HG03066 (cell line): Measurements from ENCODE around the gene SREBF2.
"Not testable (repeated sequence)": the region's sequence is repeated elsewhere in the genome, so short reads cannot be mapped to it uniquely, and the experiment has no call there.

Source experiments
- ATAC-seq: cut with Tn5 transposase; IDR thresholded peaks from one replicate; pipeline ENCODE4 v1.9.1; 2021; ENCODE audit warnings: low read depth; ENCODE audit not compliant: unreplicated experiment

The SREBF2 gene

DNA sequence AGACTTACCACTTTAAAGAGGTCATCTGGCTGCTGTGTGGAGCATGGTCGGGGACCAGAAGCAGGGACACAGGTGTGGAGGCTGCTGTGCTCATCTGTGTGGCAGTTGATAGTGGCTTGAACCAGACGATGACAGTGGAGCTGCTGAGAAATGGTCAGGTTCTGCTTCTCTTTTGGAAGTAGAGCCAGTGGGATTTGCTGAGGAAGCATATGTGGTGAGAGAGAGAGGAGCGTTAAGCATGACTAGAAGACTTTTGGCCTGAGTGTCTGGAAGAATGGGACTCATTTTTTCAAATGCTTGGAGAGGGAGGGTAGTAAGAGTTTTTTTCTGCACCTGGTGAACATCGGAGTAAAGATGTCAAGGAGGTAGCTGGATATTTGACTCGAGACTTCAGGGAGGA is 12.5 kb upstream of the SREBF2 start:
- no peak for ATAC-seq

DNA sequence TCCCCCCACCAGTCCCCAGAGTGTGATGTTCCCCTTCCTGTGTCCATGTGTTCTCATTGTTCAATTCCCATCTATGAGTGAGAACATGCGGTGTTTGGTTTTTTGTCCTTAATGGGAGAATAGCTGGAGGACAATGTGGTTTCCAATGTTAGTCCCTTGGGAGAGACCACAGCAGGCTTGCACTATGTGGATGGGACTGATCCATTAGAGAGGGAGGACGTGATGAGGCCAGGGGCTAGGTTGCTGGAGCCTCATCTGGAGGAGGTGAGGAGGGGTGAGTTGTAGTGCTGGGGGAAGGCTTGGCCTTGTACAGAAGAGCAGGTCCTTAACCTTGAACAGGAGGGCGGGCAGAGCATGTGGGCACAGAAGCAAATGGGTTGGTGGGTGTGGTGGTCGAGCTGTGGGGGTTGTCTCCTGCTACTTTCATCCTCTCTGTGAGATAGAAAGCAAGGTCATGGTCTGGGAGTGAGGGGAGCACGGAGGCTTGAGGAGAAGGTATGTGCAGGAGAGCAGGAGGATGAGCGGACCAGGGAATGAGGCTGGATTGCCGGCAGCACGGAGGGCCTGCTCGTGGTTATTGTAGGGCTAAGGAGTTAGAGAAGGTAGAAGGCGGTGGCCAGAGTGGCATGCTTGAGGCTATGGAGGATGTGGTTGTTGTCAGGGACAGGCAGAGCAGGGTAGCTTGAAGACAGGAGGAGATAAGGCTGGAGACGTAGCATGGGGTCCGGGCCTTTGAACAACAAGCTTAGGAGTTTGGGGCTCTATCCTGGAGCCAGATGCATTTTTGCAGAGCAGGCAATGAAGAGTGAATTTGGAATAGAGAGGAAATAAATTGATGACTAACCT is 11.2 kb upstream of the SREBF2 start:
- ATAC-seq: no peak

- no peak for ATAC-seq
Observed at GRCh38 chr22:41822317-41823057, 10.4 kb upstream of the SREBF2 start.

DNA sequence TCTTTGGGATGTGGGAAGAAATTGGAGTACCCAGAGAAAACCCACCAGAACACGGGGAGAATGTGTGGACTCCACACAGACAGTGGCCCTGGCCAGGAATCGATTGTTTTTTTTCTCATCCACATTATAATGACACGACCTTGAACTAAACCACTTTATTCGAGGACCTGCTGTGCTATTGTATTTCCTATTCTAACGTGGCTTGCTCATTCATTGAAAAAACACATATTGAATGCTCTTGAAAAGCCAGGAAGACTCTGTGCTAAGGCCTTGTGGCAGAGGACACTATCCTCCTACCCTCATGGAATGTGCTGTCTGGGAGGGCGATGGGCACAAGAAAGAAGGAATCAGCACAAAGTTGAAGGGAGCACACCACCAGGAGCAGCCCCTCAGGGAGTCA is 9.1 kb upstream of the SREBF2 start:
- ATAC-seq: no peak

DNA sequence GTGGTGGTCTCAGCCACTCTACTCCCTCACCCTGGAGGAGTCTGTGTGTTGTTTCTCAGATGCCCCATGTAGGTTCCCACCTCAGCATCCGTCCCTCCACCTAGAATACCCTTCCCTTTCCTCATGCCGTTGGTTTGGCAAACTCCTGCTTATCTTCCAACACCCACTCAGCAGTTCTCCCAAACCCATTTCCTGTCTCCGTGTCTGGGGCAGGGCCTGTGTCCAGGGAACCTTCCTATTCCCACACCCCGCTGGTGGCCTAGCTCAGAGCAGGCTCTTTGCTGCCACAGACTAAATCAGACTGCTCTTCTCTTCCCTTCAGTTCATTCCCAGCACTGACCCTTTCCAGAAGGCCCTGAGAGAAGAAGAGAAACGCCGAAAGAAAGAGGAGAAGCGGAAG is 7.5 kb upstream of the SREBF2 start:
- ATAC-seq: no peak

DNA sequence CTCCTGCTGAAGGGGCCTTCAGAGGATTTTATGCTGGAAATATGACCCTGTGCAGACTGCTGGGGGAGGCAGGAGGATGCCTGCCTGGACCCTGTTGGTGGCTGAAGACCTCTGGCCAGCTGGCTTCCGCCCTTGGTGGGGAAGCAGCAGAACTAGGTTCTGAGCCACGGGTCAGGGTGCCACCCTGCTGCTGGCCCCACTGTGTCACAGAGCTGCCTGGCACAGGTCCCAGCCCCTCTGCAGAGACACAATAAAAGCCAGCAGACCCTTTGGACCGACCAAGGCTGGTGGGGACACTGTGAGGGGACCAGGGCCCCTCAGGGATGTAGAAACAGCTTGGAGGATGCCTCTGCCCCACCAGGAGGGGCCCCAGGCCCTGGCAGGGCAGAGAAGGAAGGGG is 6.9 kb upstream of the SREBF2 start:
- no peak for ATAC-seq

DNA sequence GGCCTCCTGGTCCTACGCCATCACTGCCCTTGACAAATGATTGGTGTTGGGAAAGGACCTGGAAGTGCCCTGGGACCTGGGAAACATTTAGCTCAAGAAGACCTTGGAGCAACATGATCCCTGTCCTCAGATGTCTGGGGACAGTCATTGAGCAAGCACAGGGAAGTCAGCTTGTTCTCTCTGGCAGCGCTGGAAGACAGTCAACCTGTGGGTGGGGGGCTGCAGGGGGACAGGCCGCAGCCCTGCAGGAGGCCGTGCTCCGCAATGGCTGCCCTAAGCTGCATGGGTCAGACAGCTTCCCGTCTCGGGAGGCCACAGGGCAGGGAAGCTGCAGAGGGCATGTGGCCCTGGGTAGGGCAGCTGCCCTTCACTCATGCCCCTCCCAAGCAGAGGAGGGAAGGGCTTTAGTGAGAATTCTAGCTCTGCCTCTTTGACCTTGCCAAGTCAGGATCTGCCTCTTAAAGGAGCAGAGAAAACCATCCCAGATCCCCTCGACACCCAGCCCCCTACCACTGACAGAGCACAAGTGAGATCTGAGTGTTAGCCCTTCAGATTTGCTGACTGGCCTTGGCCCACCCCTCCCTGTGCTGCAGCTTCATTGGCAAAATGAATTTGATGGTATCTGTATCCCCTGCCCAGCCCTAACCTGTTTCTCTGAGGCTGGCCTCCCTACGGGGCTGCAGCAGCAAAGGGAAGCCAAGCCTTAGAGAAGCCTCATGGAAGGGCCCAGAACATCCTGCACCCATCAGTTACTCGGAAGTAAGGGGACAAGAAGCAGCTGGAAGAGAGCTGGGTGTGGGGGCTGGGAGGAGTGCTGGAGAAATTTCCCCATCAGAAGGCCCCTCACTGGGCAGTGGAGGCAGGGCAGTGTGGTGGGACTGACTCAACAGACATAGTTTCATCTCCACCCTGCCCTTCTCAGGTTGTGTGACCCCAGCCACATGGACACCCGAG is 6.2 kb upstream of the SREBF2 start:
- no peak for ATAC-seq

DNA sequence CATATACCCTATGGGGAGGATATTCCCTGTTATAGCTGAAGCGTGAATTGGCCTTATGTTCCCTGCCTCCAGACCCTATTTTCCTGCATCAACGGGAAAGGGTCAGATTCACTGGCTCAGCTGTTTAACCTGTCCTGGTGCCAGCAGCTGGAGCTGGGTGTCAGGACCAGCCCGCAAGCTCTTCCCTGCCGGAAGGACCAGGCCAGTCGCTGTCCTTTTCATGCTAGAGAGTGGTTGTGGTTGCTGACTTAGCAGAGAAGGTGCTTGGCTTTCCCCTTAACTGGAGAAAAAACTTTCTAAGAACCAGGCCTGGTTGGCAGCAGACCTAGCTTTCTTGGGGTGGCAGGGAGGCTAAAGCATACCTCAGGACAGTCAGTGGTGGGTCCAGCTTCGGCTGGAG is 5.2 kb upstream of the SREBF2 start:
- ATAC-seq: no peak

- ATAC-seq: no peak
Observed at GRCh38 chr22:41828516-41828915, 4.4 kb upstream of the SREBF2 start.

DNA sequence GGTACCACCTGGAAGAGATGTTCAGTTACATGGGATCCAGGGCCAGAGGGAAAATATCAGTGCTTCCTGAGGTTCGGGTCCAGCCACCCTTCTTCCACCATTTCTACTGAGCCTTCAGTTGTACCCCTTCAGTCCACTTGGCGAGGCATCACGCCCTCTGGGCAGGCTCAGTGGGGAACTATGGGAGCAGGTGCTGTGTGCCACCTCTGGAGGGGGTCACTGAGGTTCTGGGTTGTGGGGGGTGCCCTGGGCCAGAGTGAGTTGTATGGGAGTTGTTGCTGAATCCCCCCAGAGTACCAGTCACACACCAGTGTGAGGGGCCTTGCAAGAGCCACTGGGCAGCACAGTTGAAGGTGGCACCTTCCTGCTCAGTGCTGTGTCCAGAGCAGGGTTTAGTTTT is 2.7 kb upstream of the SREBF2 start:
- no peak for ATAC-seq

DNA sequence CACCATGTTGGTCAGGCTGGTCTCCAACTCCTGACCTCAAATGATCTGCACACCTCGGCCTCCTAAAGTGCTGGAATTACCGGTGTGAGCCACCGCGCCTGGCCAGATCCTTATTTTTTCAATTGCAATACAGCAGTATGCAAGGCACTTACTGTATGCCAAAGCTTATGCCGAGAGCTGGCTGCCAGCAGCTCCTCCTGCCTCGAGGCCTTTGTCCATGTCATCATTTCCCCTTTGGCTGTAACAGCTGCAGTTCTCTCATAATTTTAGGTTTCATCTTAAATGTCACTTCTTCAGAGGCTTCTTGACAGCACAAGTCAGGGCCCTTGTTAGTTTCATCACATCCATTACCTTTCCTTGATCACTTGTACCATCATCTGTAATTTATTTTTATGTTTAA is 1.5 kb upstream of the SREBF2 start:
- no peak for ATAC-seq

DNA sequence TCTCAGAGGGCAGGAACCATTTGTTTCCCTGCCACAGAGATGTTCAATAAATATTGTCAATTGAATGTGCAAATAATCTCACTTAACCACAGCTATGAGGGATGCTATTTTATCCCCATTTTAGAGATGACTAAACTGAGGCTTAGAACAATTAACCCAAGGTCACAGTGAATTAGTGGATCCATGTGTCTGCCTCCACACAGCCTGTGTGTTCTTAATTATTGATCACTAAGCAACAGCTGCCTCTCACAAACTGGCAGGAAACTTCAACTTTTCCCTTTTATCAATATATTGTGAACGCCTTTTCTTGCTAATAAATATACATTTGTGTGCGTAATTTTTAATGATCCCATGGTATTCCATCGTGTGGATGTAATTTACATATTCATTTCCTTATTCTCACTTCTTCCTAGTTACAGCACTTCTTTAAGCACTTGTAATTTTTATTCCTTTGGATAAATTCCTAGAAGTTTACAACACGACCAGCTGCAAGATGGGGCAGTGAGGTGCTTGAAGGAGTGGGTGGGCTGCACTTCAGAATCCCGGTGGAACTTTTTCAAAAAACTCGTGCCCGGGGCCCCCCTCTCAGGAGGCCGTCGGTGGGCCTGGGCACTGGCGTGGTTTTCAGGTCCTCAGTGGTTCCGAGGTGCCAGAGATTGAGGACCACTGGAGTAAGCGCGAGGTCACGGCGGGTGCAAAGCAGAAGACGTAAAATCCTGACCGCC is 915 bp upstream of the SREBF2 start:
- no peak for ATAC-seq

DNA sequence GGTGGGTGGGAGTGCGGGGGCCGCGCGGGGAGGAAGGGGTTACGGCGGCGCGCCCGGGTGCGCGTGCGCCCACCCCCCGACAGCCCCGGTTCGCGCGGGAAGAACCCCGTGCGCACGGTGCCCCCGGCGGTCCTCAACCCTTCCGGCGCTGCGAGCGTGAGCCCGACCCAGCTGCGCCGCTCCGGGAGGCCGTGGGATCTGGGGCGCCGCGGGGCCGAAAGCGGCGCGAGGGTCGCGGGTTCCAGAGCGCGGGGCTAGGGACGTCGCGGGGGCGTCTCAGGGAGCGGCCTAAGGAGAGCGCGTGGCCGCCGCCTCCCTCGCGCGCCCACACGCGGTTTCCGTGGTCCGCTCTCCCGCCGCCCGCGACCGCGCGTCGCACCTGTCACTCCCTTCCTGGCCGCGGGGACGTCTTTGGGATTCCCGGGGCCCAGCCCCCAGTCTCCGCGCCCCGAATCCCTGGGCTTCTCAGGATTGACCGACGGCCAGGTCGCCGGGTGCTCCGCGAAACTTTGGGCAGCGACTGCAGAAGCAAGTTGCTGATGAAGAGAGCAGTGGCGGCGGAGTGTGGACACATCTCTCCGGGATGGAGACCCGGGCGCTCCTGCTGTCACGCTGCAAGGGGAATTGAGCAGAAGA is 582 bp downstream of the SREBF2 start:
- ATAC-seq: peak; percentile 12

DNA sequence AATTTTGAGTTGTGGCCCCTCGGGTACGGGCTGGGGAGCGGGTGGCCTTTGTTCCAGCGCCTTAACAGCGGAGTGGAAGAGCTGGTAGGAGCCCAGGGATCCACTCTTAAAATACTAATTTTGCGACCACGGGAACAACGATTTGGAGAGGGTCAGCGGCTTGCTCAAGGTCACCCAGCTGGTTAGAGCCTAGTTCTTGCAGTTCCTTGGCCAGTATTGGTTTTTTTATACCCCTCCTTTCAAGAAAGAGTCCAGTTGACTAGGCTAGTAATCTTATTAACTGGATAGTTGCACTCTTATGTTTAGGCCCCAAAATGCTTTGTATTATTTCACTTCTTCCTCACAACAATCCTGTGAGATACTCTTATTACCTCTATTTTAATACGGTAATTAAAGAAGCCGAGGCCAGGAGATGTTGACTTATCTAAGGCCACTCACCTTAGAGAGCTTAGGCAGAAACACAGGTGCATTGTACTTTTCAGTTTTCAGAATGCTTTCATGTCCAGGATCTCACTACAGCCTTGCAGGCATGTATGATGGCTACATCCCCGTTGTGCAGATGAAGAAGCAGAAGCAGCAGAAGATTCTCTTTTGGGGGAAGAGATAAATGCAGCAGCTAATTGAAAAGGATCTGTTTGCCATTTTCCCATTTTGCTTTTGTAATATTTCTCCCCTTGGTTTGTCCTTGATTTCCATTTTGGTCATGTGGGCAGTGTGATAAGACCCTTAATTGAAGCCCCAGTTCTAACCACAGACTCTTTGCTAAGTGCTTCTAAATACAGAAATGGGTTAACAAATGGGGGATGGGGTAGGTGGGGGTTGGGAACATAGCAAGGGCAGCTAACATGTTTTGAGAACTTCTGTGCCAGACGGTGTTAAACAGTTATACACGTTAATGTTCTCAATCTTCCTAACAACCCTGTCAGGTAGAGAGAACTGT is 1.4 kb downstream of the SREBF2 start:
- no peak for ATAC-seq

DNA sequence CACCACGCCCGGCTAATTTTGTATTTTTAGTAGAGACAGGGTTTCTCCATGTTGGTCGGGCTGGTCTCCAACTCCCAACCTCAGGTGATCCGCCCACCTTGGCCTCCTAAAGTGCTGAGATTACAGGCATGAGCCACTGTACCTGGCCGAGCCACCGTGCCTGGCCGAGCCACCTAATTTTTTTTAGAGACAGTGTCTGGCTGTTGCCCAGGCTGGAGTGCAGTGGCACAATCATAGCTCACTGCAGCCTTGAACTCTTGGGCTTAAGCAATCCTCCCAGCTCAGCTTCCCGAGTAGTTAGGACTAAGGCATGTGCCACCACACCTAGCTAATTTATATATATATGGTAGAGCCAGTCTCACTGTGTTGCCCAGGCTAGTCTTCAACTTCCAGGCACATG is 2.6 kb downstream of the SREBF2 start:
- ATAC-seq: not testable (repeated sequence)

DNA sequence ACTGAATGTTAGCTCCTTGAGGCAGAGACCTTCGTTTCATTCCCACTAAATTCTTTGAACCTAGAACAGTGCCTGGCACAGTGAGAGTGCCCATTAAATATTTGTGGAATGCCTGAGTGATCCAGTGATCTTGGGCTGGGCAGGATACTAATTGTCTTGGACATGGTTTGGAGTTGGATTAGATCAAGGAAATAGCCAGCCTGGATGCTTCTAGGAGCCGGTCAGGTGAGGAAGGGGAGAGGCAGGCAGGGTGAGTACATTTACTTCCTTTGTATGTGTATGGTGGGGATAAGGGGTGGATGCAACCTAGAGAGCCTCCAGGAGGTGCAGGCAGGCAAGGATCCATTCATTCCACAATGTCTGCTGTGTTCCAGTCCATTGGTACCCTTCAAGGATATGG is 3.6 kb downstream of the SREBF2 start:
- ATAC-seq: no peak

GRCh38 chr22:41838842-41839618 is 6.1 kb downstream of the SREBF2 start:
- no peak for ATAC-seq

- ATAC-seq: no peak
Observed at GRCh38 chr22:41840216-41840615, 7.3 kb downstream of the SREBF2 start.
